ENCODE results near the gene R3HDM4. TPM values are rescaled to one million over a fixed set of nuclear protein-coding genes. Genes with fewer than 3 reads are reported as not detected.

R3HDM4 gene
- total and polyA plus RNA-seq, 9 of the 15 experiments (the other 6 are each of a cell fraction or from before 2014, with no cell fraction given), result 3.2 to 154 (median 59.0) TPM

DNA sequence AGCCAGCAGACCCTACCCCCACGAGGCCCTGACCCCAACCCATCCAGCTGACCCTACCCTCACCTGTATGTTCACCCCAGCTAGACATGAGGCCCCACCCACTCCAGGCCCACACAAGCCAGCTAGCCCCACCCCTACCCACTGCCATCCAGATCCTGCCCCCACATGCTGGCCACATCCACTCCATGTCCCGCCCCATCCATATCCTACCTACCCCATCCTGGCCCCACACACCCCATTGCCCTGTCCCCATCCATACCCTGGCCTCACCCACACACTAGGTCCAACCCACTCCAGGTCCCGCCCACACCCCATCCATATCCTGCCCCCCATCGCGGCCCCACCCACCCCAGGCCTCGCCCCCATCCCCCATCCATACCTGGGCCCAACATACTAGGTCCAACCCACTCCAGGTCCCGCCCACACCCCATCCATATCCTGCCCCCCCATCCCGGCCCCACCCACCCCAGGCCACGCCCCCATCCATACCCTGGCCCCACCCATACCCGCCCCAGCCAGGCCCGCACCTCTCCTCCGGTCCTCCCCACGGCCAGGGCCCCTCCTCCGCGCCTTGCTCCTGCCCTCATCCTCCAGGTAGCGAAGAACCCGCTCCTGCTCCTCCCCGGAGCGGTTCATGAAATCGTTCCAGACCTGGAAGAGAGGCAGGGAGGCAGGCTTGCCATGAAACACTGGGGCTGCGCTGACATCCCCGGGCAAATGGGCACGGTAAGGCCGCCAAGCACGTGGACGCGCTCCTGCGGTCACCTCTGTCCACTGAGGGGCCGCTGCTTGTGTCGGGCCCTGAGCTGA lies 12.5 kb downstream of the R3HDM4 start (continued):
- TF ChIP-seq ZFP1 (CRISPR knock-in tag; IDR thresholded peaks at IDR 0.05), result no peak
- TF ChIP-seq, protein P1, sequence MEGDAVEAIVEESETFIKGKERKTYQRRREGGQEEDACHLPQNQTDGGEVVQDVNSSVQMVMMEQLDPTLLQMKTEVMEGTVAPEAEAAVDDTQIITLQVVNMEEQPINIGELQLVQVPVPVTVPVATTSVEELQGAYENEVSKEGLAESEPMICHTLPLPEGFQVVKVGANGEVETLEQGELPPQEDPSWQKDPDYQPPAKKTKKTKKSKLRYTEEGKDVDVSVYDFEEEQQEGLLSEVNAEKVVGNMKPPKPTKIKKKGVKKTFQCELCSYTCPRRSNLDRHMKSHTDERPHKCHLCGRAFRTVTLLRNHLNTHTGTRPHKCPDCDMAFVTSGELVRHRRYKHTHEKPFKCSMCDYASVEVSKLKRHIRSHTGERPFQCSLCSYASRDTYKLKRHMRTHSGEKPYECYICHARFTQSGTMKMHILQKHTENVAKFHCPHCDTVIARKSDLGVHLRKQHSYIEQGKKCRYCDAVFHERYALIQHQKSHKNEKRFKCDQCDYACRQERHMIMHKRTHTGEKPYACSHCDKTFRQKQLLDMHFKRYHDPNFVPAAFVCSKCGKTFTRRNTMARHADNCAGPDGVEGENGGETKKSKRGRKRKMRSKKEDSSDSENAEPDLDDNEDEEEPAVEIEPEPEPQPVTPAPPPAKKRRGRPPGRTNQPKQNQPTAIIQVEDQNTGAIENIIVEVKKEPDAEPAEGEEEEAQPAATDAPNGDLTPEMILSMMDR (IDR thresholded peaks at IDR 0.05 in 2 of 3, conservative IDR thresholded peaks at IDR 0.05 in 1 of 3; ENCODE audit: insufficient read depth in 2 of 3, low read depth in 1 of 3, low read length in 3 of 3), result no peak
- TF ChIP-seq FOXJ2 (tag; IDR thresholded peaks at IDR 0.05), result no peak
- TF ChIP-seq ARID1B (IDR thresholded peaks at IDR 0.05), result no peak; the same call in 1 of the 2 replicates
- no peak for TF ChIP-seq TAL1 (IDR thresholded peaks at IDR 0.05)
- no peak for TF ChIP-seq ZBTB17 (CRISPR knock-in tag; IDR thresholded peaks at IDR 0.05)
- TF ChIP-seq ZNF282 (CRISPR knock-in tag; IDR thresholded peaks at IDR 0.05), result no peak
- TF ChIP-seq MTF1 (CRISPR knock-in tag; IDR thresholded peaks at IDR 0.05; ENCODE audit: borderline replicate concordance), result no peak
- TF ChIP-seq THRAP3 (IDR thresholded peaks at IDR 0.05; ENCODE audit: borderline replicate concordance), result no peak
- TF ChIP-seq MIER1 (IDR thresholded peaks at IDR 0.05; ENCODE audit: low read depth), result no peak
- TF ChIP-seq NFXL1 (CRISPR knock-in tag; IDR thresholded peaks at IDR 0.05), result no peak
- TF ChIP-seq, protein P2, sequence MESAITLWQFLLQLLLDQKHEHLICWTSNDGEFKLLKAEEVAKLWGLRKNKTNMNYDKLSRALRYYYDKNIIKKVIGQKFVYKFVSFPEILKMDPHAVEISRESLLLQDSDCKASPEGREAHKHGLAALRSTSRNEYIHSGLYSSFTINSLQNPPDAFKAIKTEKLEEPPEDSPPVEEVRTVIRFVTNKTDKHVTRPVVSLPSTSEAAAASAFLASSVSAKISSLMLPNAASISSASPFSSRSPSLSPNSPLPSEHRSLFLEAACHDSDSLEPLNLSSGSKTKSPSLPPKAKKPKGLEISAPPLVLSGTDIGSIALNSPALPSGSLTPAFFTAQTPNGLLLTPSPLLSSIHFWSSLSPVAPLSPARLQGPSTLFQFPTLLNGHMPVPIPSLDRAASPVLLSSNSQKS (CRISPR knock-in tag; IDR thresholded peaks at IDR 0.05), result no peak
- no peak for TF ChIP-seq MAFG (tag; conservative IDR thresholded peaks at IDR 0.05)
- TF ChIP-seq, protein P3, sequence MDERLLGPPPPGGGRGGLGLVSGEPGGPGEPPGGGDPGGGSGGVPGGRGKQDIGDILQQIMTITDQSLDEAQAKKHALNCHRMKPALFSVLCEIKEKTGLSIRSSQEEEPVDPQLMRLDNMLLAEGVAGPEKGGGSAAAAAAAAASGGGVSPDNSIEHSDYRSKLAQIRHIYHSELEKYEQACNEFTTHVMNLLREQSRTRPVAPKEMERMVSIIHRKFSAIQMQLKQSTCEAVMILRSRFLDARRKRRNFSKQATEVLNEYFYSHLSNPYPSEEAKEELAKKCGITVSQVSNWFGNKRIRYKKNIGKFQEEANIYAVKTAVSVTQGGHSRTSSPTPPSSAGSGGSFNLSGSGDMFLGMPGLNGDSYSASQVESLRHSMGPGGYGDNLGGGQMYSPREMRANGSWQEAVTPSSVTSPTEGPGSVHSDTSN (CRISPR knock-in tag; IDR thresholded peaks at IDR 0.05; ENCODE audit: low read depth), result no peak
- TF ChIP-seq, protein P3 (tag; conservative IDR thresholded peaks at IDR 0.05; ENCODE audit: low read depth), result no peak
- TF ChIP-seq, protein P4, sequence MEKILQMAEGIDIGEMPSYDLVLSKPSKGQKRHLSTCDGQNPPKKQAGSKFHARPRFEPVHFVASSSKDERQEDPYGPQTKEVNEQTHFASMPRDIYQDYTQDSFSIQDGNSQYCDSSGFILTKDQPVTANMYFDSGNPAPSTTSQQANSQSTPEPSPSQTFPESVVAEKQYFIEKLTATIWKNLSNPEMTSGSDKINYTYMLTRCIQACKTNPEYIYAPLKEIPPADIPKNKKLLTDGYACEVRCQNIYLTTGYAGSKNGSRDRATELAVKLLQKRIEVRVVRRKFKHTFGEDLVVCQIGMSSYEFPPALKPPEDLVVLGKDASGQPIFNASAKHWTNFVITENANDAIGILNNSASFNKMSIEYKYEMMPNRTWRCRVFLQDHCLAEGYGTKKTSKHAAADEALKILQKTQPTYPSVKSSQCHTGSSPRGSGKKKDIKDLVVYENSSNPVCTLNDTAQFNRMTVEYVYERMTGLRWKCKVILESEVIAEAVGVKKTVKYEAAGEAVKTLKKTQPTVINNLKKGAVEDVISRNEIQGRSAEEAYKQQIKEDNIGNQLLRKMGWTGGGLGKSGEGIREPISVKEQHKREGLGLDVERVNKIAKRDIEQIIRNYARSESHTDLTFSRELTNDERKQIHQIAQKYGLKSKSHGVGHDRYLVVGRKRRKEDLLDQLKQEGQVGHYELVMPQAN (IDR thresholded peaks at IDR 0.05; ENCODE audit: borderline replicate concordance), result peak; percentile 88
- no peak for TF ChIP-seq ZKSCAN8 (CRISPR knock-in tag; IDR thresholded peaks at IDR 0.05)
- TF ChIP-seq, protein P5, sequence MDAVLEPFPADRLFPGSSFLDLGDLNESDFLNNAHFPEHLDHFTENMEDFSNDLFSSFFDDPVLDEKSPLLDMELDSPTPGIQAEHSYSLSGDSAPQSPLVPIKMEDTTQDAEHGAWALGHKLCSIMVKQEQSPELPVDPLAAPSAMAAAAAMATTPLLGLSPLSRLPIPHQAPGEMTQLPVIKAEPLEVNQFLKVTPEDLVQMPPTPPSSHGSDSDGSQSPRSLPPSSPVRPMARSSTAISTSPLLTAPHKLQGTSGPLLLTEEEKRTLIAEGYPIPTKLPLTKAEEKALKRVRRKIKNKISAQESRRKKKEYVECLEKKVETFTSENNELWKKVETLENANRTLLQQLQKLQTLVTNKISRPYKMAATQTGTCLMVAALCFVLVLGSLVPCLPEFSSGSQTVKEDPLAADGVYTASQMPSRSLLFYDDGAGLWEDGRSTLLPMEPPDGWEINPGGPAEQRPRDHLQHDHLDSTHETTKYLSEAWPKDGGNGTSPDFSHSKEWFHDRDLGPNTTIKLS (IDR thresholded peaks at IDR 0.05; ENCODE audit: borderline replicate concordance, low read depth), result no peak

All from K562 (cell line).